Sigmoid colon (tissue), 7 donors: ENCODE results near the gene C1QTNF6. TPM values are rescaled to one million over a fixed set of nuclear protein-coding genes. Genes with fewer than 3 reads are reported as not detected.

ENCODE experiments used
- DNase-seq: peaks from one replicate; pipeline ENCODE4 v3.0.0-alpha.2; 2019
- H3K27ac ChIP-seq, 4 donors: fragments of 200-600 bp; sonication (generic); one replicate each; pipeline ENCODE4 v1.5.1; 2016 to 2019; ENCODE audit warnings: mild to moderate bottlenecking in 1 of 4
- H3K27me3 ChIP-seq, 3 donors: fragments of 200-600 bp; sonication (generic); one replicate each; pipeline ENCODE4 v1.5.1; 2019; ENCODE audit warnings: mild to moderate bottlenecking in 1 of 3
- H3K36me3 ChIP-seq, 4 donors: fragments of 200-600 bp; sonication (generic); one replicate each; pipeline ENCODE4 v1.5.1; 2016 to 2019
- H3K4me1 ChIP-seq, 4 donors: fragments of 200-600 bp; sonication (generic); one replicate each; pipeline ENCODE4 v1.5.1; 2017 to 2019
- H3K4me3 ChIP-seq, 4 donors: fragments of 200-600 bp; sonication (generic); one replicate each; pipeline ENCODE4 v1.5.1; 2017 to 2019; ENCODE audit warnings: mild to moderate bottlenecking in 2 of 4, moderate library complexity in 1 of 4
- H3K9me3 ChIP-seq, 4 donors: fragments of 200-600 bp in 3 of 4; sonication (generic) in 3 of 4; one replicate each; pipeline versions ENCODE4 v1.5.1 to v1.6.1; 2013 to 2019
- EP300 ChIP-seq, 4 donors: sonication (generic); formaldehyde crosslinking; IDR thresholded peaks; one replicate each; pipeline ENCODE4 v1.6.1; 2017; ENCODE audit warnings: antibody characterized with exemption in 4 of 4
- POLR2A ChIP-seq, 2 donors: fragments of 450-650 bp; IDR thresholded peaks; one replicate each; pipeline ENCODE4 v1.6.1; 2016; ENCODE audit warnings: antibody characterized with exemption in 2 of 2, mild to moderate bottlenecking in 2 of 2, moderate library complexity in 2 of 2
- POLR2AphosphoS5 ChIP-seq, 4 donors: sonication (generic); formaldehyde crosslinking; IDR thresholded peaks; one replicate each; pipeline ENCODE4 v1.6.1; 2017; ENCODE audit warnings: antibody characterized with exemption in 4 of 4
- WGBS, 2 donors: extraction: QIAGEN DNeasy Blood & Tissue Kit; methylation state at CpG; one replicate each; pipeline ENCODE4 v1.1.7; 2013; 5-methylcytosine and 5-hydroxymethylcytosine counted together
- intact Hi-C: fragments of 100-400 bp; cut with DNase I; formaldehyde crosslinking; loops from one replicate; pipeline ENCODE4 v1.15.1; 2023
- polyA plus RNA-seq, 3 donors: library from polyadenylated mRNA; stranded (reverse); fragments of 200-250 nt; gene quantifications; one replicate each; pipeline ENCODE4 v1.2.3, GENCODE V29; 2013
- total RNA-seq, 4 donors: library from RNA; depleted of rRNA; stranded (reverse); fragments of >200 nt; gene quantifications; one replicate each; pipeline ENCODE4 v1.1.0, GENCODE V29; 2016
- TF ChIP-seq, protein P1 (sequence below), 4 experiments: fragments of 450-650 bp in 3 of 4; fragments of 200-600 bp in 1 of 4; IDR thresholded peaks; one replicate each; pipeline ENCODE4 v1.5.1; 2016 to 2019; ENCODE audit warnings: antibody characterized with exemption in 4 of 4, mild to moderate bottlenecking in 3 of 4, moderate library complexity in 2 of 4
- donor health status: healthy with polysubstance abuse.
- donor health status: Bipolar disorder and iron deficiency.
- donor health status: healthy.

Gene C1QTNF6
- total and polyA plus RNA-seq, 7 donors: 1.1 to 12.1 (median 1.8) TPM

DNA sequence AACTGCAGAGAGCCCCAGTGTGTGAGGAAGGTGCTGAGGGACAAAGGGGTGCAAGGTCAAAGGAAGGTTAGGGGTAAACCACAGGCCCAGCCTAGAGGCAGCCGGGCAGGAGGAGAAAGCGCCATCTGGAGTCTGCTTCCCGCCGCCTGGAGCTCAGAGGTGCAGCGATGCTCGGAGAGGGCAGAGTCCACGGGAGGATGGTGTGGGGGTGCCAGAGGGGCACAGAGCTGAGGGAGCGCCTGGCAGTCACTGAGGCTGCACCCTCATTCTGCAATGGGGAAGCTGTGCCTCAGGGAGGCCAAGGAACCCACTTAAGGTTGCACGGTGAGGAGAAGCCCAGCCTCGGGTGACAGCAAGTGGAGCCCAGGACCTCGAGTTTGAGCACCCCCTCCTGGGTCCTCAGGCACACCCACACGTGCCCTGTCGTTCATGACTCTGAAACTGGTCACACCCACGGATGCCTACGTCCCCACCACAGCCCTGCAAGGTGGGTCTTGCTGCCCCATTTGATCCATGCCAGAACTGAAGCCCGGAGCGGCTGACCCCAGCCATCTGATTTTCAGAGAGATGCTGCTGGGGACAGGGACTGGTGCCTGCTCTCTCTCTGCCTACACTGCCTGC is 39.9 kb downstream of the C1QTNF6 start:
- Histone ChIP-seq H3K27me3 (peaks cover 0 to 21% (median 0%) of the 10 kb centered on the region in 3 donors), H3K36me3 (no peaks in the 10 kb centered on the region), H3K27ac (no peak overlapping the region), H3K4me1 (no peaks in the 10 kb centered on the region), H3K9me3 (no peaks in the 10 kb centered on the region), H3K4me3 (no peak overlapping the region)
- intact Hi-C loops: no loop called here
- 33 to 55% methylated on average over 17 of the region's 17 CpGs for WGBS, 2 donors
- no peak for TF ChIP-seq POLR2AphosphoS5 (IDR thresholded peaks at IDR 0.05)
- TF ChIP-seq, protein P1, sequence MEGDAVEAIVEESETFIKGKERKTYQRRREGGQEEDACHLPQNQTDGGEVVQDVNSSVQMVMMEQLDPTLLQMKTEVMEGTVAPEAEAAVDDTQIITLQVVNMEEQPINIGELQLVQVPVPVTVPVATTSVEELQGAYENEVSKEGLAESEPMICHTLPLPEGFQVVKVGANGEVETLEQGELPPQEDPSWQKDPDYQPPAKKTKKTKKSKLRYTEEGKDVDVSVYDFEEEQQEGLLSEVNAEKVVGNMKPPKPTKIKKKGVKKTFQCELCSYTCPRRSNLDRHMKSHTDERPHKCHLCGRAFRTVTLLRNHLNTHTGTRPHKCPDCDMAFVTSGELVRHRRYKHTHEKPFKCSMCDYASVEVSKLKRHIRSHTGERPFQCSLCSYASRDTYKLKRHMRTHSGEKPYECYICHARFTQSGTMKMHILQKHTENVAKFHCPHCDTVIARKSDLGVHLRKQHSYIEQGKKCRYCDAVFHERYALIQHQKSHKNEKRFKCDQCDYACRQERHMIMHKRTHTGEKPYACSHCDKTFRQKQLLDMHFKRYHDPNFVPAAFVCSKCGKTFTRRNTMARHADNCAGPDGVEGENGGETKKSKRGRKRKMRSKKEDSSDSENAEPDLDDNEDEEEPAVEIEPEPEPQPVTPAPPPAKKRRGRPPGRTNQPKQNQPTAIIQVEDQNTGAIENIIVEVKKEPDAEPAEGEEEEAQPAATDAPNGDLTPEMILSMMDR (IDR thresholded peaks at IDR 0.05): no peak
- TF ChIP-seq EP300 (IDR thresholded peaks at IDR 0.05): no peak
- TF ChIP-seq POLR2A (IDR thresholded peaks at IDR 0.05): no peak
- no peak for DNase-seq

DNA sequence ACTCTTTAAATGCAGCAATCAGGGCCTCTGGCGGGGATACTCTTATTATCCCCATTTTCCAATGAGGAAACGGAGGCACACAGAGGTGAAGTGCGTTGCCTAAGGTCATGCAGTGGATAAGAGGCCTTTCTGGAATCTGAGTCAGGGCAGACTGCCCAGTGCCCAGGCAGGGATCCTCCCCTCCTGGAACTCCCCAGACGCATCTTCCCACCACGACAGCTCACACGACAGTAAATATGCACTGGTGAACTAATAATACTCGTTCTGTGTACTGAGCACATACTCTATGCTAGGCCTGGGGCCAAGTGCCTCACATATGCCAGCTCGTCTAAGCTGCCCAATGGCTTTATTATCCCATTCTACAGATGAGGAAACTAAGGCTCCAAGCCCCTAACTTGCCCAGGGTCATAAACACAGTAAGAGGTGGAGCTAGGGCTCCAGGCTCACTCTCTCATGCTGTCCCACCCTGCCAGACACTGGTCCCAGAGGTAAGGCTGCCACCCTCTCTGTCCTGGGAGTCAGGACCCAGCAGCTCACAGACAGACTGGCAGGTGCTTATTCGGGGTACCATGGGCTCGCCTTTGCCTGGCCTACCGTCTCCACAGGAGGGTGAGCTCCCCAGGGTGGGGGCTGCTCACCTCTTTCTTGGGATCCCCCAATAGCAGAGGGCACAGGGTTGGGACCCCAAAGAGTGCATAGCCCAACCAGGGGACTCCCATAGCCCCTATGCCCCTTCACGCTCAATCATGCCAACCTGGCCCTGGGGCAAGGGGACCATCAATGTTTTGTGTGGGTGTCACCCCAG is 40.7 kb downstream of the C1QTNF6 start:
- intact Hi-C loops: no loop called here
- Histone ChIP-seq H3K9me3 (no peaks in the 10 kb centered on the region), H3K27me3 (peaks cover 0 to 25% (median 0%) of the 10 kb centered on the region in 3 donors), H3K4me1 (no peaks in the 10 kb centered on the region), H3K4me3 (no peak overlapping the region), H3K27ac (no peak overlapping the region), H3K36me3 (no peaks in the 10 kb centered on the region)
- WGBS, 2 donors: 86 to 87% methylated on average over 12 of the region's 12 CpGs
- TF ChIP-seq EP300 (IDR thresholded peaks at IDR 0.05) (no peak), POLR2AphosphoS5 (IDR thresholded peaks at IDR 0.05) (no peak), POLR2A (IDR thresholded peaks at IDR 0.05) (no peak)
- TF ChIP-seq, protein P1 (IDR thresholded peaks at IDR 0.05): no peak
- no peak for DNase-seq

DNA sequence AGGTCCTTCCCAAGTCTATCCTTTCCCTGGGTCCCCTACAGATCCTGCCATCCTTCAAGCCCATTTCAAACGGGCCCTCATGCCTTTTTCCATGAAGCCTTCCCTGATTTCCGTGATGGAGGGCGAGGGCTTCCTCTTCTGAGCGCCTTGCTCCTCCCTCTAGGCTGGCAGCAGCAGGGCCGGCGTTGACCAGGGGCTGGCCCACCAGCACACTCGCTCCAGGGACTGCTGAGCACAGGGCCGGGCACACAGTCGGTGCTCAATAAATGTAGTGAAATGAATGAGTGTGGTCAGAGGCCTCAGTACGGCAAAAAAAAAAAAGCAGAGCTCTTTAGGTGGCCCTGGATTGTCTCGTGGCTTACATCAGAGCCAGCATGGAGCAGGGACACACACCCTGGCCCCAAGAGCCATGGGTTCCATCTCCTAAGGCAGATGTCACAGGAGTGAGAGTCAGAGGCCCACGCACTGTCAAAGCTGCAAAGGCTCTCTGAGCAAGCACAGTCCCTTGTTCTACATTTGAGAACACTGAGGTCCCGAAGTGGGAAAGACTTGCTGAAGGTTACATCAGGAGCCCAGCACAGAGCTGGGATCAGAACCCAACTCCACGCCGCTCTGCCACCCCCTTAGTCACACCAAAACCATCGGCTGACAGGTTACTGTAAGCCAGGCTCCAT is 41.4 kb downstream of the C1QTNF6 start:
- 77 to 82% methylated on average over 16 of the region's 16 CpGs for WGBS, 2 donors
- no peaks in the 10 kb centered on the region for H3K4me1 ChIP-seq
- DNase-seq: no peak
- H3K27me3 ChIP-seq: peaks cover 0 to 25% (median 0%) of the 10 kb centered on the region in 3 donors
- intact Hi-C loops: no loop called here
- TF ChIP-seq POLR2A (IDR thresholded peaks at IDR 0.05): no peak
- TF ChIP-seq POLR2AphosphoS5 (IDR thresholded peaks at IDR 0.05): no peak
- TF ChIP-seq EP300 (IDR thresholded peaks at IDR 0.05): no peak
- TF ChIP-seq, protein P1 (IDR thresholded peaks at IDR 0.05): no peak
- H3K9me3 ChIP-seq: no peaks in the 10 kb centered on the region
- no peak overlapping the region for H3K4me3 ChIP-seq
- H3K27ac ChIP-seq: no peak overlapping the region
- no peaks in the 10 kb centered on the region for H3K36me3 ChIP-seq

DNA sequence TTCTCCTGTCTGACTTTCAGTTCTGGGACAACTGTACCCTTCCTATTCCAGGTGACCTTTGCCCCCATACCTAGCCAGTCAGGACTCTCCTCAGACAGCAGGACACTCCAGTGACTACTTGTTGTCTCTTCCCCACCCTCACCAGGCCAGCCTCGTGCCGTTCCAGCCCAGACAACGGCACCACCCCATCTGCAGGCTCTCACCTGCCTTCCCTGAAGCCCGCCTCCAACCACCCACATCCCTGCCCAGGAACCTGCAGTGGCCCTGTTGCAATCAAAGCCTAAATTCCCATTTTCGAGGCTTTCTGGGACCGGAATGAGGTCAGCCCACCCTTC is 42.0 kb downstream of the C1QTNF6 start:
- no peaks in the 10 kb centered on the region for H3K9me3 ChIP-seq
- H3K27me3 ChIP-seq: peaks cover 0 to 25% (median 0%) of the 10 kb centered on the region in 3 donors
- H3K36me3 ChIP-seq: no peaks in the 10 kb centered on the region
- H3K27ac ChIP-seq: no peak overlapping the region
- no peak for TF ChIP-seq POLR2AphosphoS5 (IDR thresholded peaks at IDR 0.05)
- H3K4me1 ChIP-seq: no peaks in the 10 kb centered on the region
- no peak for DNase-seq
- intact Hi-C loops: no loop called here
- H3K4me3 ChIP-seq: no peak overlapping the region
- 22 to 56% methylated on average over 6 of the region's 6 CpGs for WGBS, 2 donors
